ENCODE results near the gene CSPG5. TPM values are rescaled to one million over a fixed set of nuclear protein-coding genes. Genes with fewer than 3 reads are reported as not detected.

CSPG5 gene
- 1.7 TPM in 1 of 2 replicates, not detected in the other for polyA plus RNA-seq

GRCh38 chr3:47578691-47579632 is at the start of gene CSPG5:
Gene CSPG5 (minus strand): TSS chr3:47578865. CDS start chr3:47578693, 172 bp downstream.

GRCh38 chr3:47513125-47513929 is 65.3 kb downstream of the CSPG5 start, which contains the start of gene ELP6:
Gene ELP6 (minus strand): TSS chr3:47513712. CDS start chr3:47513590, 122 bp downstream.

Other genes with a start within 250 kb of the CSPG5 start
- 2.3 and 2.6 TPM in 2 replicates for gene PTPN23, start 197.8 kb downstream of the CSPG5 start, polyA plus RNA-seq
- 8.5 and 17.1 TPM in 2 replicates for gene SCAP, start 102.9 kb downstream of the CSPG5 start, polyA plus RNA-seq
- 35.6 and 37.3 TPM in 2 replicates for gene ELP6, start 65.2 kb downstream of the CSPG5 start, polyA plus RNA-seq
- 1.2 and 3.2 TPM in 2 replicates for gene SMARCC1, start 203.0 kb upstream of the CSPG5 start, polyA plus RNA-seq
- gene DHX30, start 224.3 kb upstream of the CSPG5 start, polyA plus RNA-seq = 37.2 and 42.3 TPM in 2 replicates